GM12878 (cell line): ENCODE data around the gene CASP10. TPM values are rescaled to one million over a fixed set of nuclear protein-coding genes. Genes with fewer than 3 reads are reported as not detected.

ENCODE experiments used
- BACH1 ChIP-seq: fragments of 450-650 bp; IDR thresholded peaks from 2 replicates; pipeline ENCODE4 v1.6.1; 2017; ENCODE audit warnings: mild to moderate bottlenecking, borderline replicate concordance
- BCL3 ChIP-seq: IDR thresholded peaks from 2 replicates; pipeline ENCODE4 v1.6.1; 2011; ENCODE audit warnings: borderline replicate concordance, low read depth, mild to moderate bottlenecking, moderate library complexity, low read length; ENCODE audit not compliant: insufficient read depth, poor library complexity, severe bottlenecking
- CBFB ChIP-seq: IDR thresholded peaks from 2 replicates; pipeline ENCODE4 v1.6.1; 2016; ENCODE audit warnings: antibody characterized with exemption, low read depth
- CEBPB ChIP-seq, 2 experiments: fragments of 150-350 bp in 1 of 2; IDR thresholded peaks; 2 replicates each; pipeline ENCODE4 v1.6.1; 2012 to 2014; ENCODE audit warnings: low read depth in 2 of 2, low read length in 2 of 2, borderline replicate concordance in 1 of 2, inconsistent platforms in 1 of 2
- CHD1 ChIP-seq: IDR thresholded peaks from 2 replicates; pipeline ENCODE4 v1.6.1; 2012; ENCODE audit warnings: low read depth, low read length, improper control_type of control experiment
- CHD2 ChIP-seq: IDR thresholded peaks from 2 replicates; pipeline ENCODE4 v1.6.1; 2011; ENCODE audit warnings: low read depth, low read length, improper control_type of control experiment, borderline replicate concordance
- CREB1 ChIP-seq: IDR thresholded peaks from 2 replicates; pipeline ENCODE4 v1.6.1; 2012; ENCODE audit warnings: low read depth, mild to moderate bottlenecking, inconsistent platforms
- E2F8 ChIP-seq: fragments of 450-650 bp; IDR thresholded peaks from 2 replicates; pipeline ENCODE4 v1.6.1; 2018; ENCODE audit warnings: mild to moderate bottlenecking, low read depth, moderate library complexity; ENCODE audit not compliant: partially characterized antibody
- EGR1 ChIP-seq, 2 experiments: IDR thresholded peaks; 1 replicate in 1 of 2; 2 replicates in 1 of 2; pipeline ENCODE4 v1.6.1; 2011 to 2012; ENCODE audit warnings: low read depth in 2 of 2, low read length in 2 of 2, borderline replicate concordance in 1 of 2, mild to moderate bottlenecking in 1 of 2, moderate library complexity in 1 of 2
- ELK1 ChIP-seq: IDR thresholded peaks from 2 replicates; pipeline ENCODE4 v1.6.1; 2012; ENCODE audit warnings: low read depth, low read length, improper control_type of control experiment
- FOS ChIP-seq: IDR thresholded peaks from 3 replicates; pipeline ENCODE4 v1.6.1; 2011; ENCODE audit warnings: borderline replicate concordance; ENCODE audit not compliant: insufficient read length; ENCODE audit errors: extremely low read depth
- HDAC6 ChIP-seq: fragments of 200-600 bp; sonication (generic); IDR thresholded peaks from one replicate; pipeline ENCODE4 v1.8.0; 2017; ENCODE audit warnings: antibody characterized with exemption; ENCODE audit not compliant: unreplicated experiment
- MYB ChIP-seq: fragments of 150-350 bp; IDR thresholded peaks from 2 replicates; pipeline ENCODE4 v1.6.1; 2014; ENCODE audit warnings: mild to moderate bottlenecking, low read depth, low read length, borderline replicate concordance
- MYC ChIP-seq: IDR thresholded peaks from 2 replicates; pipeline ENCODE4 v1.6.1; 2011; ENCODE audit warnings: mild to moderate bottlenecking, low read length, moderate library complexity, inconsistent platforms; ENCODE audit not compliant: insufficient read depth, insufficient replicate concordance, insufficient read length, severe bottlenecking
- NBN ChIP-seq: fragments of 450-650 bp; IDR thresholded peaks from 2 replicates; pipeline ENCODE4 v1.6.1; 2016
- SKIL ChIP-seq: fragments of 450-650 bp; IDR thresholded peaks from 2 replicates; pipeline ENCODE4 v1.6.1; 2017; ENCODE audit warnings: mild to moderate bottlenecking, low read depth, inconsistent platforms; ENCODE audit not compliant: poor library complexity, severe bottlenecking
- STAT3 ChIP-seq: IDR thresholded peaks from 2 replicates; pipeline ENCODE4 v1.6.1; 2011; ENCODE audit warnings: low read depth, low read length, improper control_type of control experiment
- TAF1 ChIP-seq: IDR thresholded peaks from 2 replicates; pipeline ENCODE4 v1.6.1; 2011; ENCODE audit warnings: mild to moderate bottlenecking, low read depth, low read length, borderline replicate concordance
- ZBTB33 ChIP-seq: fragments of 450-650 bp; IDR thresholded peaks from 2 replicates; pipeline ENCODE4 v1.6.1; 2017; ENCODE audit warnings: mild to moderate bottlenecking
- ZNF207 ChIP-seq: fragments of 450-650 bp; IDR thresholded peaks from 2 replicates; pipeline ENCODE4 v1.6.1; 2014; ENCODE audit warnings: antibody characterized with exemption, mild to moderate bottlenecking, borderline replicate concordance
- polyA plus RNA-seq, 11 experiments: library from polyadenylated mRNA; depleted of rRNA in 4 of 11; unstranded in 6 of 11; stranded (reverse) in 5 of 11; fragments of >200 nt; fragmentation: Nextera tagmentation in 4 of 11; fragmentation: Illumina TruSeq in 1 of 11; extraction: Ambion mirVana in 4 of 11; extraction: Trizol in 1 of 11; gene quantifications; 1 replicate in 1 of 11; 2 replicates in 10 of 11; pipeline versions ENCODE4 v1.2.1 to v1.2.3, GENCODE V29; 2011 to 2016; ENCODE audit warnings: inconsistent platforms in 2 of 11, missing spikeins in 2 of 11, low read depth in 1 of 11
- total RNA-seq, 4 experiments: library from RNA; depleted of rRNA in 3 of 4; stranded (reverse); fragments of >200 nt in 3 of 4; fragmentation: Illumina TruSeq in 1 of 4; extraction: Trizol in 1 of 4; gene quantifications; 2 replicates each; pipeline versions ENCODE4 v1.2.1 to v1.2.3, GENCODE V29; 2013 to 2021

CASP10 gene
- total and polyA plus RNA-seq, 10 of the 15 experiments (the other 5 are each of a cell fraction or from before 2014, with no cell fraction given): 7.2 to 14.1 (median 10.8) TPM

- peak; percentile 88 for TF ChIP-seq NBN
- TF ChIP-seq CREB1: 0 out of 2 replicates have a peak, but pooled peaks have one; percentile 40
- no peak for TF ChIP-seq HDAC6
- no peak for TF ChIP-seq FOS
- TF ChIP-seq CEBPB (IDR thresholded peaks at IDR 0.05; ENCODE audit: borderline replicate concordance in 1 of 2, low read depth in 2 of 2, low read length in 2 of 2): no peak
- no peak for TF ChIP-seq EGR1 (IDR thresholded peaks at IDR 0.05; ENCODE audit: borderline replicate concordance in 1 of 2, low read depth in 2 of 2, low read length in 2 of 2)
- TF ChIP-seq MYB: no peak
- peak; percentile 88; the same call in 1 of the 2 replicates for TF ChIP-seq TAF1
- TF ChIP-seq E2F8: peak; percentile 13
- TF ChIP-seq BACH1: 0 out of 2 replicates have a peak, but pooled peaks have one; percentile 15
- TF ChIP-seq CBFB: peak; percentile 53; the same call in 1 of the 2 replicates
- no peak for TF ChIP-seq MYC
- no peak for TF ChIP-seq SKIL
- TF ChIP-seq ZNF207: no peak
- no peak for TF ChIP-seq BCL3
- no peak for TF ChIP-seq STAT3
- no peak; the same call in 1 of the 2 replicates for TF ChIP-seq CHD1
- TF ChIP-seq CHD2: no peak
- no peak for TF ChIP-seq ELK1
- TF ChIP-seq ZBTB33: no peak
These were observed 50.4 kb downstream of the CASP10 start (continued) for GRCh38 chr2:201233192-201233811.
